ENCODE measurements around the gene NEK6.
A peak's percentile ranks its signal among the peaks of the same experiment; 100 is the strongest.
"Not testable (repeated sequence)": the region's sequence is repeated elsewhere in the genome, so short reads cannot be mapped to it uniquely, and the experiment has no call there.

The NEK6 gene

DNA sequence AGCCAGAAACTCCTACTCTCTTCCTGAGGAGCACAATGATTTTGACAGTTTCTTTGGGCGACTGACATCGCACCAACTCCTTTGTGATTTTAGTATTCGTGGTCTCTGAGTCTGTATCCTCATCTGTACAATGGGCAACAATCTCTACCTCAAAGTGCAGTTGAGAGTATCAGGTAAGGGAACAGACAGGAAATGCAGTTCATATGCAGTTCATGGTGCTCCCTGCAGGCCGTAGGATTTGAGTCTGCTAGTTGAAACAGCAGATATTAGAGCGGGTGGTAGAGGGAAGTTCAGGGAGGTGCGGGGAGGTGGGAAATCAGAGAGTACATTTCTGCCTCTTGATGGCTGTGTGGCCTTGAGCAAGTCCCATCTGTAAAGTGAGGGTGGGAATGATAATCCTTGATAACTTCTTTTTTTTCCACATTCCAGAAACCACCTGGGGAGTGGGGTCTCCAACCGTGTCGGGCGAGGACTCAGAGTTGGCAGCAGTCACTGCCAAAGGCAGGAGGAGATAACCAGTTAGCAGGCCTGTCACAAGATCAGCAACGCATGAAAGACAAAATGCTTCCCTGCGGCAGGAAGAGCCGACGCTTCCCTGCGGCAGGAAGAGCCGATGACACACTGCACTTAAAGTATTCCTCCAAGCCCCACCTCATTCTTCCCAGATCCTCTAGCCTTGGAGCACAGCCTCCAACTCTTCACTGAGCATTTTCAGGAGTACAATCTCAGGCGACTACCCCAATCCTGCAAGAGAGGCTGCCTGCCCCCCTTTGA, 6.0 kb upstream of the NEK6 start:
- no peaks in the 10 kb centered on the region for H3K27me3 ChIP-seq (ENCODE audit: control insufficient read depth, insufficient read depth, low read length)
- H3K36me3 ChIP-seq (ENCODE audit: control insufficient read depth, insufficient read depth, low read length), result no peaks in the 10 kb centered on the region
- no peaks in the 10 kb centered on the region for H3K9me3 ChIP-seq (ENCODE audit: control insufficient read depth, insufficient read depth, low read length)
- no CpG with 5 or more reads among the region's 16 CpGs for WGBS (ENCODE audit: insufficient coverage, insufficient read length)
- no peaks in the 10 kb centered on the region for H3K4me1 ChIP-seq (ENCODE audit: control insufficient read depth, insufficient read depth, low read length)
- no peak overlapping the region for H3K4me3 ChIP-seq (ENCODE audit: low read length)
- no peak overlapping the region for H3K27ac ChIP-seq (ENCODE audit: low read length)
- no peak for DNase-seq (ENCODE audit: low read depth, low spot score)

GRCh38 chr9:124252878-124253277, 4.9 kb upstream of the NEK6 start:
- H3K4me1 ChIP-seq (ENCODE audit: control insufficient read depth, insufficient read depth, low read length); DNase-seq (ENCODE audit: low read depth, low spot score); H3K27me3 ChIP-seq (ENCODE audit: control insufficient read depth, insufficient read depth, low read length); H3K36me3 ChIP-seq (ENCODE audit: control insufficient read depth, insufficient read depth, low read length); H3K4me3 ChIP-seq (ENCODE audit: low read length); H3K27ac ChIP-seq (ENCODE audit: low read length); H3K9me3 ChIP-seq (ENCODE audit: control insufficient read depth, insufficient read depth, low read length): not testable (repeated sequence)
- WGBS (ENCODE audit: insufficient coverage, insufficient read length), result no CpG with 5 or more reads among the region's 8 CpGs

GRCh38 chr9:124254261-124254682, 3.5 kb upstream of the NEK6 start:
- DNase-seq (ENCODE audit: low read depth, low spot score), result no peak
- H3K27me3 ChIP-seq (ENCODE audit: control insufficient read depth, insufficient read depth, low read length), result no peaks in the 10 kb centered on the region
- no peak overlapping the region for H3K27ac ChIP-seq (ENCODE audit: low read length)
- no peaks in the 10 kb centered on the region for H3K9me3 ChIP-seq (ENCODE audit: control insufficient read depth, insufficient read depth, low read length)
- no peaks in the 10 kb centered on the region for H3K4me1 ChIP-seq (ENCODE audit: control insufficient read depth, insufficient read depth, low read length)
- no CpG with 5 or more reads among the region's 10 CpGs for WGBS (ENCODE audit: insufficient coverage, insufficient read length)
- no peak overlapping the region for H3K4me3 ChIP-seq (ENCODE audit: low read length)
- H3K36me3 ChIP-seq (ENCODE audit: control insufficient read depth, insufficient read depth, low read length), result no peaks in the 10 kb centered on the region

GRCh38 chr9:124255222-124255621, 2.5 kb upstream of the NEK6 start:
- no peaks in the 10 kb centered on the region for H3K36me3 ChIP-seq (ENCODE audit: control insufficient read depth, insufficient read depth, low read length)
- no peaks in the 10 kb centered on the region for H3K27me3 ChIP-seq (ENCODE audit: control insufficient read depth, insufficient read depth, low read length)
- WGBS (ENCODE audit: insufficient coverage, insufficient read length), result no CpG with 5 or more reads among the region's 3 CpGs
- H3K9me3 ChIP-seq (ENCODE audit: control insufficient read depth, insufficient read depth, low read length), result no peaks in the 10 kb centered on the region
- H3K4me3 ChIP-seq (ENCODE audit: low read length), result no peak overlapping the region
- no peak overlapping the region for H3K27ac ChIP-seq (ENCODE audit: low read length)
- no peak for DNase-seq (ENCODE audit: low read depth, low spot score)
- 0 out of 2 replicates have a peak, but pooled peaks cover 2% of the 10 kb centered on the region for H3K4me1 ChIP-seq (ENCODE audit: control insufficient read depth, insufficient read depth, low read length)

- Histone ChIP-seq H3K4me1 (ENCODE audit: control insufficient read depth, insufficient read depth, low read length) (0 out of 2 replicates have a peak, but pooled peaks cover 2% of the 10 kb centered on the region), H3K36me3 (ENCODE audit: control insufficient read depth, insufficient read depth, low read length) (no peaks in the 10 kb centered on the region), H3K9me3 (ENCODE audit: control insufficient read depth, insufficient read depth, low read length) (no peaks in the 10 kb centered on the region), H3K27ac (ENCODE audit: low read length) (no peak overlapping the region), H3K4me3 (ENCODE audit: low read length) (no peak overlapping the region), H3K27me3 (ENCODE audit: control insufficient read depth, insufficient read depth, low read length) (no peaks in the 10 kb centered on the region)
- no CpG with 5 or more reads among the region's 11 CpGs for WGBS (ENCODE audit: insufficient coverage, insufficient read length)
- DNase-seq (ENCODE audit: low read depth, low spot score), result no peak
Observed at GRCh38 chr9:124256517-124257069, 1.2 kb upstream of the NEK6 start.

DNA sequence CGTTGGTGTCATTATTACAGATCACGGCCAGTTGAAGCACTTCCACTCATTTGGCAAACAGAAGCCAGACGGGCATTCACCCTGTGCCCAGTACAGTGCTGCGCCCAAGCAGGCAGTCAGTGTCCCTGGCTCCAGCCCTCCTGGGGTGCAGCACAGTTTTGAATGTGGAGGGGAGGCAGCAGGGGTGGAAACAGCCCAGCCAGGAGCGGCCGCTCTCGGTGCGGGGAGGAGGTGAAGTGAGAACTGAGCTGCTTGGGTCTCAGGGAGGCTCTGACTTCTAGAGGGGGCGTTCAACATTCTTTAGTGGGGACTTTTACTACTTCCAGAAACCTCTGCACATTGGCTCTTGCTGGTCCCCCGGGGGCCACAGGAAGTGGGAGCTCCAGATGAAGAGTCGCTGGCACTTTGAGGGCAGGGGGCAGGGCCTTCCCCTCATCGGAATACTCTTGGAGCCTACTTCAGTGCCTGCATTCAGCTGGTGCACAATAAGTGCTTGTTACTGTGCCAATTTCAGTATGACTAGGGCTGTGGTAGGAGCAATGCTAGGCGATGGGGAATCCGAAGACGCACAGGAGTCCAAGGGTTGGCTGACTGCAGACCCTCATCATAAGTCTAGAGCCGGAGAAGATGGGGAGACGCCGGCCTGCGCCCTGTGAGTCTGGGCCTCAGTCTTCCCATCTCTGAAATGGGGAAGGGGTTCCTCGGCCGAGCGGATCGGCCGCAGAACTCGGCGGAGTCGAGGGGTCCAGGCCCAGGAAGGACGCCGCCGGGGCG, 492 bp upstream of the NEK6 start:
- H3K9me3 ChIP-seq (ENCODE audit: control insufficient read depth, insufficient read depth, low read length), result no peaks in the 10 kb centered on the region
- peak overlapping the region; percentile 86; the same call in 1 of the 2 replicates for H3K4me3 ChIP-seq (ENCODE audit: low read length)
- no CpG with 5 or more reads among the region's 31 CpGs for WGBS (ENCODE audit: insufficient coverage, insufficient read length)
- peaks cover 2% of the 10 kb centered on the region; the same call in 1 of the 2 replicates for H3K4me1 ChIP-seq (ENCODE audit: control insufficient read depth, insufficient read depth, low read length)
- no peak for DNase-seq (ENCODE audit: low read depth, low spot score)
- H3K27me3 ChIP-seq (ENCODE audit: control insufficient read depth, insufficient read depth, low read length), result no peaks in the 10 kb centered on the region
- H3K36me3 ChIP-seq (ENCODE audit: control insufficient read depth, insufficient read depth, low read length), result no peaks in the 10 kb centered on the region
- H3K27ac ChIP-seq (ENCODE audit: low read length), result no peak overlapping the region

- Histone ChIP-seq H3K4me3 (ENCODE audit: low read length) (peak overlapping the region; percentile 86; the same call in 1 of the 2 replicates), H3K4me1 (ENCODE audit: control insufficient read depth, insufficient read depth, low read length) (peaks cover 8% of the 10 kb centered on the region), H3K9me3 (ENCODE audit: control insufficient read depth, insufficient read depth, low read length) (no peaks in the 10 kb centered on the region), H3K36me3 (ENCODE audit: control insufficient read depth, insufficient read depth, low read length) (no peaks in the 10 kb centered on the region), H3K27ac (ENCODE audit: low read length) (no peak overlapping the region), H3K27me3 (ENCODE audit: control insufficient read depth, insufficient read depth, low read length) (no peaks in the 10 kb centered on the region)
- no CpG with 5 or more reads among the region's 17 CpGs for WGBS (ENCODE audit: insufficient coverage, insufficient read length)
- no peak for DNase-seq (ENCODE audit: low read depth, low spot score)
Observed at GRCh38 chr9:124258607-124259157, 933 bp downstream of the NEK6 start.

DNA sequence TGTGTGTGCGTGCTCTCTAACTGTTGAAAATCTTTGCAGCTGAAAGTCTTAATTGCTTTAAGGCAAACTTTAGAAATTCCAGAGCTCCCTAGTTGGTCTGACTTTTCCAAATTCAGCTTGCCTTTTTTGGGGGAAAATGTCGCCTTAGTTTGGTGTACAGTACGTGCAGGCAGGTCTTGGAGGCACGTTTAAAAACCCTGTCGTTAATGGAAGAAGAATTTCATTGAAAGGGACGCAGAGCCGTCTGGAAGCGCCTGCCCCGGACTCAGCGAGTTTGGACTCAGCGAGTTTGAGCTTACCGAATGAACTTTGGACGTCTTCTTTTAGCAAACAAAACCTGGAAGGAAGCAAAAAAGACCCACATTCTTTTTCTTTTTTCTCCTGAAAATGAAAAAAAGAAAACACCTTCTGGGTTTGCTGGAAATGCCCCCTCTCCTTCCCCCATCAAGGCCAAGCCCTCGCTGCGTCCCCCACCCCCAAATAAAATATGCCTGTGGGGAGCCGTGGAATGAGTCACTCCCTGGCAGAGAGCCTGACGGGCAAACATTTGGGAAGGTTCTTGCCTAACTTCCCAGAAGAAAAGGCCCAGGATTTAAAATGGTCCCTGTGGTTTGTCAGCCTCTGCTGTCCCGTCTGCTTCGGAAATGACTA, 1.5 kb downstream of the NEK6 start:
- Histone ChIP-seq H3K27me3 (ENCODE audit: control insufficient read depth, insufficient read depth, low read length) (no peaks in the 10 kb centered on the region), H3K27ac (ENCODE audit: low read length) (no peak overlapping the region), H3K4me1 (ENCODE audit: control insufficient read depth, insufficient read depth, low read length) (peaks cover 8% of the 10 kb centered on the region), H3K4me3 (ENCODE audit: low read length) (no peak overlapping the region), H3K36me3 (ENCODE audit: control insufficient read depth, insufficient read depth, low read length) (no peaks in the 10 kb centered on the region), H3K9me3 (ENCODE audit: control insufficient read depth, insufficient read depth, low read length) (no peaks in the 10 kb centered on the region)
- no CpG with 5 or more reads among the region's 19 CpGs for WGBS (ENCODE audit: insufficient coverage, insufficient read length)
- no peak for DNase-seq (ENCODE audit: low read depth, low spot score)

DNA sequence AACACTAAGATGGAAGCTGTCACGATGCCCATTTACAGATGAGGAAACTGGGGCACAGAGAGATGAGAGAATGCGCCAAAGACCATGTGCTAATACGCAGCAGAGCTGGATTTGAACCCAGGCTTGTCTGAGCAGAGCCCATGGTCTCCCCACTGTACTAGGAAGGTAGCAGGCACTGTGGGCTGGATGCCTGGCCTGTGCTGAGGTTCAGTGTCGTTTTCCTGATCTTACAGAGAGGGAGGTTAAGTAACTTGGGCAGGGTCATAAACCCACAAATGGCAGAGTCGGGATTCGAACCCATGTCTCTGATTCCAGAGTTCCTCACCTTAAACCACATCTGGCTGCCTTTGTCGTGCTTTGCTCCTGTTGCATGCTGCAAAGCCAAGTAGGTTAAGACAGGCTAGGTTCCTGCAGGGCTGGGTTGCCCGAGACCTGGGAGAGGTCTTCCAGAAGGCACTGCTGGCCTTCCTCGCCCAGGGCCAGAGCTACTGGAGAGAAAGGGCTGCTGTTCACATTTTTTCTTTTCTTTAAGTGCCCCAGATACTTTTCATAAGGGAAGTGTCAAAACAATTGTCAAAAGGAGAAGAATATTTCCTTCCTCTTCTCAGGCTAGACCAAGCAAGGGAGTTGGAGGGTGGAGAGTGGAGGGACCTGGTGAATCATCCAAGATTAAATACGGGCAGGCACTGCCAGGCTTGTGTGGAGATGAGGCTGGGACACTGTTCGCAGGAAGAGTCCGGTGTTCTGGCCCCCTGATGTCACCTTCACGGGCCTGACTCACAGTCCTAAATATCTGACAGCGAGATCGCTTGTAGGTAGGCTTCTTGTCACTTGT, 3.2 kb downstream of the NEK6 start:
- Histone ChIP-seq H3K36me3 (ENCODE audit: control insufficient read depth, insufficient read depth, low read length) (no peaks in the 10 kb centered on the region), H3K27me3 (ENCODE audit: control insufficient read depth, insufficient read depth, low read length) (no peaks in the 10 kb centered on the region), H3K4me3 (ENCODE audit: low read length) (no peak overlapping the region), H3K9me3 (ENCODE audit: control insufficient read depth, insufficient read depth, low read length) (no peaks in the 10 kb centered on the region), H3K27ac (ENCODE audit: low read length) (no peak overlapping the region), H3K4me1 (ENCODE audit: control insufficient read depth, insufficient read depth, low read length) (peaks cover 8% of the 10 kb centered on the region)
- no peak for DNase-seq (ENCODE audit: low read depth, low spot score)
- no CpG with 5 or more reads among the region's 15 CpGs for WGBS (ENCODE audit: insufficient coverage, insufficient read length)

Measured in iPS DF 6.9 (cell line).